HUDEP-2 (cell line): Measurements from ENCODE around the gene TMEM184C.

Experiments used
- DNase-seq, 76 experiments: peaks; one replicate each; lab custom pipeline; 2025; ENCODE audit not compliant: unreplicated experiment in 76 of 76; lab: John Stamatoyannopoulos, UW

Gene TMEM184C

GRCh38 chr4:147645099-147645498 is 27.9 kb downstream of the TMEM184C start:
- no peak for DNase-seq

- peak in 2 of 76 experiments; percentile 1 to 4 for DNase-seq
These were observed 31.5 kb downstream of the TMEM184C start for GRCh38 chr4:147648656-147649055.

GRCh38 chr4:147651563-147651962 is 34.4 kb downstream of the TMEM184C start:
- DNase-seq = no peak

- DNase-seq = no peak
These were observed 38.4 kb downstream of the TMEM184C start for GRCh38 chr4:147655639-147656038.

- DNase-seq = no peak
These were observed 41.3 kb downstream of the TMEM184C start for GRCh38 chr4:147658501-147658900.

GRCh38 chr4:147674073-147674472 is 56.9 kb downstream of the TMEM184C start:
- no peak for DNase-seq

- DNase-seq = no peak
These were observed 57.3 kb downstream of the TMEM184C start for GRCh38 chr4:147674496-147674895.

- no peak for DNase-seq
These were observed 60.9 kb downstream of the TMEM184C start for GRCh38 chr4:147678106-147678505.

- DNase-seq = peak in 2 of 76 experiments; percentile 0
These were observed 61.8 kb downstream of the TMEM184C start for GRCh38 chr4:147678796-147679549.

- peak in 1 of 76 experiments; percentile 0 for DNase-seq
These were observed 65.6 kb downstream of the TMEM184C start for GRCh38 chr4:147682755-147683154.

GRCh38 chr4:147683188-147683591 is 66.0 kb downstream of the TMEM184C start:
- peak in 8 of 76 experiments; percentile 1 to 28 (median 5) for DNase-seq

GRCh38 chr4:147683717-147684700 is 66.8 kb downstream of the TMEM184C start, which contains the start of gene PRMT9:
Gene PRMT9, minus strand, starts transcription at chr4:147684163. Its CDS starts 176 bp downstream, at chr4:147683987.
- peak in 75 of 76 experiments; percentile 31 to 89 (median 78) for DNase-seq

GRCh38 chr4:147689067-147689466 is 71.9 kb downstream of the TMEM184C start:
- DNase-seq = no peak

- DNase-seq = no peak
These were observed 74.6 kb downstream of the TMEM184C start for GRCh38 chr4:147691820-147692219.

GRCh38 chr4:147693218-147693617 is 76.0 kb downstream of the TMEM184C start:
- no peak for DNase-seq

GRCh38 chr4:147696866-147697265 is 79.7 kb downstream of the TMEM184C start:
- DNase-seq = no peak

GRCh38 chr4:147704846-147705245 is 87.6 kb downstream of the TMEM184C start:
- no peak for DNase-seq

GRCh38 chr4:147707892-147708672 is 90.9 kb downstream of the TMEM184C start:
- peak in 27 of 76 experiments; percentile 1 to 44 (median 11) for DNase-seq

GRCh38 chr4:147709999-147710398 is 92.8 kb downstream of the TMEM184C start:
- DNase-seq = no peak

GRCh38 chr4:147714575-147715401 is 97.6 kb downstream of the TMEM184C start:
- no peak for DNase-seq
